ENCODE results near the gene GLIPR2. TPM values are rescaled to one million over a fixed set of nuclear protein-coding genes. Genes with fewer than 3 reads are reported as not detected.

Gene GLIPR2
- polyA plus RNA-seq, 1 experiment = 26.3 TPM

DNA sequence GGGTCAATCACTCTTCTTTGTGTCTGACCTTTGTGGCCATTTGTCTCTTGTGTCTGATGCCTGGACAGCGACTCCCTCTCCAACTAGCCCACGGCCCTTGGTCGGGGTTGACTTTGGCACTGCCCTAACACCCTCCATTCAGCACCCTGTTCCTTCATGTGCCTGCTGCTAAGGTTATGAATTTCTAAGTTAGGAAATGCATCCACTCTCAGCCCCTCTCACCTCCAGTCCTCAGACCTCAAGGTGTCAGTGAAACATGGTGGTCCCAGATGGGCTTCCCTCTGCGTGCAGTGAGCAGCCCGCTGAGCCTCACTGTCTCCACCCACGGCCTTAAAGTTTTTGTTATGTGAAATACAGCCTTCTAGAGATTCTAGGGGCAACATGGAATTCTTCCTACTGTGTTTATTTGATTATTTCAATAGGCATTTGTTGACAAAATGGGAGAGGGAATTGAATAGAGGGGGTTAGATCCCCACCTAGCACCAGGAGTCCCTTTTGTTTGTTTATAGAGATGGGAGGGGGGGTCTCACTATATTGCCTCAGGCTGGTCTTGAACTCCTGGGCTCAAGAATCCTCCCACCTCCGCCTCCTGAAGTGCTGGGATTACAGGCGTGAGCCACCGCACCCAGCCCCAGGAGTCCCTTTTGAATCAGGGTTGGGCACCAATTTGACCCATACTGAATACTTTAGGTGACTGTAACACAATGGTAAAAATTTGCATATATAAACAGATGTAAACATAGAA lies 1.6 kb upstream of the GLIPR2 start:
- POLR2A ChIA-PET = no interaction called here
- no peak overlapping the region for H3K4me3 ChIP-seq (ENCODE audit: low read depth, low read length)
- CTCF ChIA-PET = no interaction called here
- DNase-seq (ENCODE audit: low read depth) = no peak
- H3K36me3 ChIP-seq (ENCODE audit: control insufficient read depth, insufficient read depth, low read length) = no peaks in the 10 kb centered on the region
- H3K27me3 ChIP-seq (ENCODE audit: control insufficient read depth, insufficient read depth, low read length) = no peaks in the 10 kb centered on the region
- no peak for TF ChIP-seq CTCF (IDR thresholded peaks at IDR 0.05; ENCODE audit: insufficient read depth, low read depth, low read length)

- POLR2A ChIA-PET = interaction anchor here (0.6 kb wide), 2 partner anchors 30 to 62 kb away, joined by 4 to 9 read pairs; no protein-coding TSS in a partner anchor
Measured at GRCh38 chr9:36135741-36136271, 727 bp upstream of the GLIPR2 start.

GRCh38 chr9:36136894-36137391 lies 410 bp downstream of the GLIPR2 start:
- TF ChIP-seq CTCF (IDR thresholded peaks at IDR 0.05; ENCODE audit: insufficient read depth, low read depth, low read length) = no peak; the same call in 1 of the 2 replicates
- Histone ChIP-seq H3K27me3 (ENCODE audit: control insufficient read depth, insufficient read depth, low read length) (no peaks in the 10 kb centered on the region), H3K4me3 (ENCODE audit: low read depth, low read length) (peak overlapping the region; percentile 51), H3K36me3 (ENCODE audit: control insufficient read depth, insufficient read depth, low read length) (no peaks in the 10 kb centered on the region)
- no peak for DNase-seq (ENCODE audit: low read depth)
- POLR2A ChIA-PET = interaction anchor here (1.2 kb wide), 1 partner anchor 12 kb away, joined by 6 read pairs; no protein-coding TSS in a partner anchor
- CTCF ChIA-PET = interaction anchor here (1.0 to 9.2 kb wide), 3 partner anchors 10 to 33 kb away, joined by 3 to 77 read pairs (median 5); no protein-coding TSS in a partner anchor

More at GRCh38 chr9:36135741-36136271, 727 bp upstream of the GLIPR2 start:
- Histone ChIP-seq H3K36me3 (ENCODE audit: control insufficient read depth, insufficient read depth, low read length) (no peaks in the 10 kb centered on the region), H3K27me3 (ENCODE audit: control insufficient read depth, insufficient read depth, low read length) (no peaks in the 10 kb centered on the region), H3K4me3 (ENCODE audit: low read depth, low read length) (peak overlapping the region; percentile 51)
- CTCF ChIA-PET = interaction anchor here (1.0 to 9.2 kb wide), 2 partner anchors 29 to 32 kb away, joined by 3 to 77 read pairs; no protein-coding TSS in a partner anchor
- no peak for DNase-seq (ENCODE audit: low read depth)
- TF ChIP-seq CTCF (IDR thresholded peaks at IDR 0.05; ENCODE audit: insufficient read depth, low read depth, low read length) = no peak

DNA sequence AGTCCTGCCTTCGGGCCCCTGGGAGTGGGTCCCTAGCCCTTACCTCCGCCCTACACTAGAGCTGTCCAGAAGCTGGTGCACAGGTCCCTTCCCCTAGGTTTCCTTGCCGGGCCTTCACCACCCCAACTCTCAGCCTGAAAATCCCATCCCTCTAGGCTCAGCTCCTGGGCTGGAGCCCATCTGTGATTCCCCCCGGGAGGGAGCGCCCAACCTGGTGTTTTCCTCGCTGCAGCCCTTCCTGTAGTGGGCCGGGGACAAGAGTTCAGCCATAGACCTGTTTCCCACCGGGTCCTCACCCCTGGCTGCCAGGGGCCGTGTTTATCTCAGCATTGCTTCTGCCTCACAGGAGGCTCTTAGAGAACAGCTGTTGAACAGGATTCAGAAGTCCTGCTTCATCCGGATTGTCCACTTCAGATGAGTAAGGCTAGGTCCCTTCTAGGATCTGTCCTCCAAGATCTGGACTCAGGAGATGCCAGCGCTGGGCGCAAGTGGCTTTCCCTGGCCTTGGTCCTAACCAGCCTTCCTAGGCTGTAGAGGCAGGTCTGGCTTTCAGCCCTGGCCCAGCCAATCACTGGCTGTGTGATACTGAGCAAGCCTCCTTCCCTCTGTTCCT lies 965 bp downstream of the GLIPR2 start:
- ChIA-PET POLR2A (interaction anchor here (0.6 to 1.2 kb wide), 2 partner anchors 11 to 57 kb away, joined by 5 to 6 read pairs; no protein-coding TSS in a partner anchor), CTCF (interaction anchor here (1.0 to 9.2 kb wide), 3 partner anchors 10 to 35 kb away, joined by 3 to 77 read pairs (median 5); no protein-coding TSS in a partner anchor)

More for the DNA sequence above, 965 bp downstream of the GLIPR2 start:
- TF ChIP-seq CTCF (IDR thresholded peaks at IDR 0.05; ENCODE audit: insufficient read depth, low read depth, low read length) = no peak
- Histone ChIP-seq H3K4me3 (ENCODE audit: low read depth, low read length) (peak overlapping the region; percentile 51), H3K36me3 (ENCODE audit: control insufficient read depth, insufficient read depth, low read length) (no peaks in the 10 kb centered on the region), H3K27me3 (ENCODE audit: control insufficient read depth, insufficient read depth, low read length) (no peaks in the 10 kb centered on the region)
- no peak for DNase-seq (ENCODE audit: low read depth)

Data from BJ (cell line).